ENCODE data around the gene PSPH.

The PSPH gene

GRCh38 chr7:55996856-55997500 lies 54.3 kb downstream of the PSPH start:
- no peak for DNase-seq

GRCh38 chr7:55992346-55992745 lies 58.9 kb downstream of the PSPH start:
- DNase-seq = no peak

GRCh38 chr7:55983537-55983936 lies 67.7 kb downstream of the PSPH start:
- DNase-seq = no peak

- no peak for DNase-seq
These were observed 71.0 kb downstream of the PSPH start for GRCh38 chr7:55980266-55980665.

GRCh38 chr7:55977831-55978230 lies 73.4 kb downstream of the PSPH start:
- no peak for DNase-seq

GRCh38 chr7:55975988-55976633 lies 75.1 kb downstream of the PSPH start:
- no peak for DNase-seq

GRCh38 chr7:55973747-55974250 lies 77.4 kb downstream of the PSPH start:
- no peak for DNase-seq

GRCh38 chr7:55970978-55971377 lies 80.3 kb downstream of the PSPH start:
- DNase-seq = no peak

- DNase-seq = no peak
These were observed 80.7 kb downstream of the PSPH start for GRCh38 chr7:55970561-55970960.

GRCh38 chr7:55969391-55969790 lies 81.9 kb downstream of the PSPH start:
- no peak for DNase-seq

- DNase-seq = no peak
These were observed 84.4 kb downstream of the PSPH start for GRCh38 chr7:55966851-55967250.

GRCh38 chr7:55965805-55966421 lies 85.3 kb downstream of the PSPH start:
- no peak for DNase-seq

GRCh38 chr7:55965100-55965470 lies 86.2 kb downstream of the PSPH start:
- DNase-seq = no peak

GRCh38 chr7:55964261-55965099 lies 86.8 kb downstream of the PSPH start, which contains the start of gene NIPSNAP2:
Gene NIPSNAP2 (plus strand): TSS chr7:55964585. CDS start chr7:55964610, 25 bp downstream.
- peak; percentile 80 for DNase-seq

- no peak for DNase-seq
These were observed 87.6 kb downstream of the PSPH start for GRCh38 chr7:55963584-55964168.

- DNase-seq = no peak
These were observed 89.2 kb downstream of the PSPH start for GRCh38 chr7:55962014-55962413.

All from right hindlimb (tissue), 1 donor.